Liver (tissue), 3 donors: ENCODE measurements around the gene SLC24A4.

ENCODE experiments used
- JUND ChIP-seq, 2 donors: IDR thresholded peaks; 2 replicates each; pipeline ENCODE4 v1.6.1; 2016; ENCODE audit warnings: antibody characterized with exemption in 2 of 2
- MAX ChIP-seq: IDR thresholded peaks from 2 replicates; pipeline ENCODE4 v1.6.1; 2016; ENCODE audit warnings: antibody characterized with exemption
- RXRA ChIP-seq, 2 donors: IDR thresholded peaks; 2 replicates each; pipeline ENCODE4 v1.6.1; 2017 to 2018; ENCODE audit warnings: antibody characterized with exemption in 2 of 2, mild to moderate bottlenecking in 1 of 2
- TAF1 ChIP-seq: conservative IDR thresholded peaks from 2 replicates; pipeline ENCODE4 v1.6.1; 2016; ENCODE audit warnings: antibody characterized with exemption, mild to moderate bottlenecking
- YY1 ChIP-seq: IDR thresholded peaks from 2 replicates; pipeline ENCODE4 v1.6.1; 2016; ENCODE audit warnings: antibody characterized with exemption, mild to moderate bottlenecking
- TF ChIP-seq, protein P1 (sequence below): fragments of 150-350 bp; IDR thresholded peaks from 2 replicates; pipeline ENCODE4 v1.5.1; 2017; ENCODE audit warnings: improper control_type of control experiment, low read depth, low read length; ENCODE audit not compliant: missing input control
- TF ChIP-seq, protein P2 (sequence below): IDR thresholded peaks from 2 replicates; pipeline ENCODE4 v1.6.1; 2016; ENCODE audit warnings: antibody characterized with exemption
- donor health status: healthy.
- donor health status: healthy.

- TF ChIP-seq, protein P1, sequence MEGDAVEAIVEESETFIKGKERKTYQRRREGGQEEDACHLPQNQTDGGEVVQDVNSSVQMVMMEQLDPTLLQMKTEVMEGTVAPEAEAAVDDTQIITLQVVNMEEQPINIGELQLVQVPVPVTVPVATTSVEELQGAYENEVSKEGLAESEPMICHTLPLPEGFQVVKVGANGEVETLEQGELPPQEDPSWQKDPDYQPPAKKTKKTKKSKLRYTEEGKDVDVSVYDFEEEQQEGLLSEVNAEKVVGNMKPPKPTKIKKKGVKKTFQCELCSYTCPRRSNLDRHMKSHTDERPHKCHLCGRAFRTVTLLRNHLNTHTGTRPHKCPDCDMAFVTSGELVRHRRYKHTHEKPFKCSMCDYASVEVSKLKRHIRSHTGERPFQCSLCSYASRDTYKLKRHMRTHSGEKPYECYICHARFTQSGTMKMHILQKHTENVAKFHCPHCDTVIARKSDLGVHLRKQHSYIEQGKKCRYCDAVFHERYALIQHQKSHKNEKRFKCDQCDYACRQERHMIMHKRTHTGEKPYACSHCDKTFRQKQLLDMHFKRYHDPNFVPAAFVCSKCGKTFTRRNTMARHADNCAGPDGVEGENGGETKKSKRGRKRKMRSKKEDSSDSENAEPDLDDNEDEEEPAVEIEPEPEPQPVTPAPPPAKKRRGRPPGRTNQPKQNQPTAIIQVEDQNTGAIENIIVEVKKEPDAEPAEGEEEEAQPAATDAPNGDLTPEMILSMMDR: no peak
- TF ChIP-seq, protein P2, sequence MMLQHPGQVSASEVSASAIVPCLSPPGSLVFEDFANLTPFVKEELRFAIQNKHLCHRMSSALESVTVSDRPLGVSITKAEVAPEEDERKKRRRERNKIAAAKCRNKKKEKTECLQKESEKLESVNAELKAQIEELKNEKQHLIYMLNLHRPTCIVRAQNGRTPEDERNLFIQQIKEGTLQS: no peak
- TF ChIP-seq RXRA (IDR thresholded peaks at IDR 0.05): no peak
- no peak for TF ChIP-seq JUND (IDR thresholded peaks at IDR 0.05)
- no peak for TF ChIP-seq TAF1
- TF ChIP-seq MAX: no peak
- no peak for TF ChIP-seq YY1
Observed at GRCh38 chr14:92489394-92490238, 166.7 kb downstream of the SLC24A4 start.
